Dermis microvascular lymphatic vessel endothelial cell (primary cell): ENCODE measurements around the gene FSTL4. TPM values are rescaled to one million over a fixed set of nuclear protein-coding genes. Genes with fewer than 3 reads are reported as not detected.

ENCODE experiments used
- DNase-seq, 2 donors: peaks; one replicate each; pipeline versions ENCODE4 v3.0.0 to v3.0.0-alpha.2; 2010; ENCODE audit warnings: low read depth in 2 of 2
- total RNA-seq: library from RNA; depleted of rRNA; stranded (reverse); fragments of >200 nt; gene quantifications from 2 replicates; pipeline ENCODE4 v1.2.1, GENCODE V29; 2014

Gene FSTL4
- total RNA-seq, 1 donor from 2014 or later: under 0.01 TPM

DNA sequence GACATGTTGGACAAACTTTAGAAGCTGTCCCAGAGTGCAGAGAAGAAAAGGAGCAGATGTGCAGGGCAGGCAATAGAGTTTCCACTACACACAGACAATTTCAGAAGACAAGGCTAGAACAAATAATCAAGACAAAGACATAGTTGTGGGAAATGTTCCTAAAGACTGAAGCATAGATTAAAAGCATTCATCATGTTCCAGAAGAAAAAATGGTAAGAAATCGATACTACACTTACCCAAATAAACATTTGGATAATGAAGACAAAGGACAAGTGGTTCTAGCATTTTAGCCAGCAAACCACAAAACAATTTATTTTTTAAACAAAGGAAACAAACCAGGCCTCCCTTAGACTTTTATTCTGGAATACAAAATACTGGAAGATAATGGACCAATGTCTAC, 97.9 kb downstream of the FSTL4 start:
- no peak for DNase-seq

DNA sequence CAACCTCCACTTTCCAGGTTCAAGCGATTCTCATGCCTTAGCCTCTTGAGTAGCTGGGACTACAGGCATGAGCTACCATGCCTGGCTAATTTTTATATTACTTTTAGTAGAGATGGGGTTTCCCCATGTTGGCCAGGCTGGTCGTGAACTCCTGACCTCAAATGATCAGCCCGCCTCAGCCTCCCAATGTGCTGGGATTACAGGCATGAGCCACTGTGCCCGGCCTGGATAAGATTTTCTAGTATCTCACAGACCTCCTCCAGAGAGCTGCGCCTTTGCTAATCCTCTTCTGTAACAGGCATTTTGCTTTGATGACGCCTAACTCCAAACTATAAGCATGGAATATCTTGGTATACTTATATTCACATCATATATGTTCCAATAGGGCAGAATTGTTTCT, 99.4 kb downstream of the FSTL4 start:
- no peak for DNase-seq

DNA sequence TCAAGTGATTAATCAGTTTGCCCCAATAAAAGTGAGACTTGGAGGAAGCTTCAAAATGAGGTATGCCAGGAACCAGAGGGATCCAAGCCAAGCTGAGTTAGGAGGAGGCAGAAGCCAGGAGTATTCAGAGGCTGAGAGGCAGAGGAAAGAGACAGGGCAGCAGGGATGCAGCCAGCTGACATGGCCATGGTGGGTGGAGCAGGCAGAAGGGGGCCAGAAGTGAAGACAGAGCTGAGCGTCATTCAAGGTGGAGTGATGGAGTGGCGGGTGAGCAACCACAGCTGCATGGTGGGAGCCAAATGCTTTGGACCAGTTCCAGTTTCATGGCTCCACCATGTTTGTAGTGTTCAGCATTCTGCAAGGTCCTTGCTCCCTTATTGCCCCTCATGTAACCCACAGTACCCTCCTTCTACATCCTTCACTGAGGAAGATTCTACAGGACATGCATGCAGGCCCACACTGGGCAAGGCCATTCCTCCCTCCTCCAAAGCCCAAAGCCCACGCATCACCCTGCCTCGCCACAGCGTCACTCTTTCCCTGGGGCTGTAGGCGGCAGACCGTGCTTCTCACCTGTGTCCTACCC, 100.6 kb downstream of the FSTL4 start:
- no peak for DNase-seq

DNA sequence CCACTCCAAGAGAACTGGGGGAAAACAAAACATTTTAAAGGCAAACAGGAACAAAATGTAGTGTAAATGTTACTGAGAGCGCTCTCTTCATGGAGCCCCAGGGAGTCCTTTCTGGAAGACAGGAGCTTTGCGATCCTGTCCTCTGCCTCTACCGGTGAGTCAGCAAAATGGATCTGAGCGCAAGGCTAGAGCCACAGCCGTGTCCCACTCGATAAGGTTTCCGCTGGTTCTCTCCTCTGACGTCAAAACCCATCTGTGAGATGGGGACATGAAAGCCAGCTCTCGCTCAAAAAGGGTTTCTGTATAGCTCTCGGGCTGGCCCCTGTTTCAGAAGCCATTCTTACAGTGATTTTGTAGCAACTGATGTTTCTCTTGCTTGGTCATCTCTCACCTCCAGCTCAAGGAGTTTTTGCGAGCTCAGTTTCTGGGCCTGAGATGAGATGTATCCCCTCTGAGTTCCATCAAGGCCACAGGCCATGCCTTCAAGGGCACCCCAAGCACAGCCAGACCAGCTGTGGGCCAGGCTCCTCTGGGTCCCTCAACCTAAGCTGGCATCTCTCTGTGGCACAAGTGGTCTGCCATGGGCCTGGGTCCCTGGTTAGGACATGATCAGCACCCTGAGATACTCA, 101.6 kb downstream of the FSTL4 start:
- DNase-seq: no peak

DNA sequence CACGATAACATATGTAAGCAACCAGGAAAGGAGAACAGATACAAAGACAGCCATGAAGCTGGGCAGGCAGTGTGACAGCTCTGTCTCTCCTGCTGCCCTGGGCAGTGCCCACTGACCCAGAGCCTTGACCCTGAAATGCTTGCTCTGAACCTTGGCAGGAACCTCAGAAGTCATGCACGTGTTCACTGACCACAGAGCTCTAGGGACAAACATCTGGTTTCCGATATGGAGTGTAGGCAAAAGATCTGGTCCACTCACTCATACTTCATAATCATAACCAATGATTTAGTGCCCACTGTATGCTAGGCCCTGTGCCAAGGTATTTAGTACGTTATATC, 102.6 kb downstream of the FSTL4 start:
- peak in 1 of 2 donors; percentile 14 for DNase-seq

DNA sequence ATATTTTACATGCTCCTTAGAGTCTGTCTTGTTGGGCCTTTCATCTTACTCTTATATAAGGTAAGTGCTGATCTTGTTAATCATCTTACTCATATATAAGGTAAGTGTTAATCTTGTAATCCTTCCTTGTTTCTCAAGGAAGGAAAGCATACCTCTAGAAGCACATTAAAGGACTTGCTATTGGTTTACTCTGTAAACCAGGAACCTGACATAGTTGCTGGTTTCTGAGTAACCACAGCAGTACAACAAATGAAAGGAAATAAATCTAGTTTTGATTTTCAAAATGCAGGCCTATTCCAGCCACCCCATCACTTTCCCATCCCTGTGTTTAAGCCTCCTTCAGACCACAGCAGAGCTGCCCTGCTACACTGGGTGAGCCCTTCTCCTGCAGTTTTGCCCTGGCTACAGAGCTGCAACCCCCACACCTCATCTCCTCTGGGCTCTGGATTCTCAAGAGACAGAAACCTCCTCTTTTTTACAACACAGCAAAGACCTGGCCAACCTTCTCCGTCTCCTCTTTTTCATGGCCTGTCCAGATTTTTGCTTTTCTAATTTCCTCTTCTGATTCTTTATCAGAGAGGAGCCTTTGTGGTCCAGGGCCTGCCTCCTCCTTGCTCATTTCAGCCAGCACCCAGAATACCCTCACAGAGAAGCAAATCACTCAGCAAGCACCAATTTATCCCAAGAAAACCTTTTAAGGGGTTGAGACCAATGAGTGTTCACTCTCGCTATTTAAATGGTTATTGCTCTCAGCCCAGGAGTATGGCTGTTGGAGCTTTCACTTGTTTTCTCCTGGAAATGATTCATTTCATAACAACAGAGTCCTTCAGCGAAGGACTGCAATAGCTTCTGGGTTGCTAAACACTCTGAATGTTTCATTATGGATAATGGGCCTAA, 103.2 kb downstream of the FSTL4 start:
- DNase-seq: peak in 1 of 2 donors; percentile 12

DNA sequence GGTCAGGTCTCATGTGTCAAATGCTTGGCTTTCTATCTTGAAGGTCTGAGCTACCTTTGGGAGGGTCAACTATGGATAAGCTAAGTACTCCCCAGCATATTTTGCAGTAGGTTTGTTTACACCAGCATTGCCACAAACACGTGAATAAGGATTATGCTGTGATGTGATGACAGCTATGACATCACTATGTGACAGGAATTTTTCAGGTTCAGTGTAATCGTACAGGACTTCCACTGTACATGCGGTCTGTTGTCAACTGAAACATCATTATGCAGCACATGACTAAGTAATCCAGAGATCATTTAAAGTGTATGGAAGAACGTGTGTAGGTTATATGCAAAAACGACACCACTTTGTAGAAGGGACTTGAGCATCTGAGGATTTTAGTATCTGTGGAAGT, 104.0 kb downstream of the FSTL4 start:
- DNase-seq: no peak

DNA sequence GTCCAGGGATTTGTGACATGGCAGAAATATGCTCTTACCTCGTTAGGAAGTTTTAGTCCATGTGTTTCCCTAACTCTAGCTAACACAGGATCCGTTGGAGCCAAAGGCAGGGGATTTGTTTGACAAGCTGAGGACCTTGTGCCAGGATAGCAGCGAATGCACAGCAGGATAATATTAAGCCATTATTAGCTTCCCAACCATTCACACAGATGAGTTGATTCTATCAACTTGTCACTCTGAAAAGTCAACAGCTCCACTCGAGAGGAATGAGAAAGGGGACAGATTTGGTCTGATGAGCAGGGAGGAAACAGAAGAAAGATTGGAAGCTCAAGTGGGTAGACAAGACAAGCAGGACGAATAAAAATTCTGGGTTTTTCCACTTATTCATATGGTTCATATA, 106.2 kb downstream of the FSTL4 start:
- no peak for DNase-seq

DNA sequence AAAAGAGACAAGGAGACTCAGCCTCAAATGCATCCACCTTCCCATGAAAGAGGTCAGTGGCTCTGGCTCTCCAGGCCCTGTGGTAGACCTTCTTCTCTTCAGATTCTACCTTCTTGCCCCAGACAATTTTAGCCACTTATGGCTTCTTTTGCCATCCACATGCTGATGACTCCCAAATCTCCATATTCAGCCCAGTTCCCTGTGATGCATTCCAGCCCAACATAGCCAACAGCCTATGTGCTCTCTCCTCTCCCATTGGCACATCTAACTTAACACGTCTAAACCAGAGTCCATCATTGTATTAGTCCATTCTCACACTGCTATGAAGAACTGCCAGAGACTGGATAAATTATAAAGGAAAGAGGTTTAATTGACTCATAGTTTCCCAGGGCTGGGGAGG, 108.8 kb downstream of the FSTL4 start:
- DNase-seq: no peak

DNA sequence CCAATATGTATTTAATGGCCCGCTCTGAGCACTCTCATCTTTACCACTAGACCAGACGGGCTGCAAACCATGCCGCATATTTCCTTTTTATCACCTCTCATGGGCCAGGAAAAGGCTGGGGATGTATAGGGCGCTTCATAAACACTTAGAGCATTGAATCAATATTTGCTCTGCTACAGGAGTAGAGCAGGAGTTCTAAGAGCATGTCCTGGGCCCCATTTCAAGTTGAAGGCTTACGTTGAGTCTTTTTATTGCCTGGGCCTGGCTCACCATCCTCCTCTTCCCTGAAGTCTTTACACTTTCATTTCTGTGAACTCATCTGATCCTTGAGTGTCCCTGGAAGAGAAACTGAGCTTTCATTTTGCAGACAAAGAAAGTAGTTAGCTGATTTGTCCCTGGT, 112.4 kb downstream of the FSTL4 start:
- no peak for DNase-seq

DNA sequence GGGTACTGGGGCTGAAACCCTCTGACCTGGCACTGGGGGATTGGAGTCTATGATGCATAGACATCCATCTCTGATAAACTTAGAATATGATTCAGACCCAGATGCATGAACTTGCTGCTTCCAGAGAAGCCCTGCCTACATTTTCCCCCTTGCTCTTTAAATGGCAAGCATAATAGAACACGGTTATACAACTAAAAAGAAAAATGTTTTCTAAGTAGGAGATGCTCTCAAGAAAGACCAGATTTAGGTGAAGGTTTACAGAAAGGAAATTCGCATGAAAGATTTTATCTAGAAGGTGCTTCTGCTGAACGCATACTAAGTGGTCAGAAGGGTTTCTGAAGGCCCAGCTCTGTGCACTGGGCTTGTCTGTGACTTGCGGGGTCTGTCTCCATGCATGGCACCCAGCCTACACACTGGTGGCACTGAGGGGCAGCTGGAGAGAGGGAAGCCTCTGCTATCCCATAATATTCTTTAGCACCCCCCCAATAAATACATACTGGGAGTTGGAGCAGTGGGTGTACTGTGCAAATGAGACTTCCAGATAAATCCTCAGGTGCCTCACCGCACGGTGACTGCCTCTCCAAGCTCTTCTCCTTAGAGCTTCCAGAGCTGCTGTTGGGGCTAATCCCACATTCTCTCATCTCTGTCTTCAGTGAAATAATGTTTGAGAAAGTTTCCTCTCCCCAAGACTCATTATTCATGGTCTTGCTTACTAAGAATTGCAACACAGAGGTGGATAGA, 114.6 kb downstream of the FSTL4 start:
- no peak for DNase-seq

DNA sequence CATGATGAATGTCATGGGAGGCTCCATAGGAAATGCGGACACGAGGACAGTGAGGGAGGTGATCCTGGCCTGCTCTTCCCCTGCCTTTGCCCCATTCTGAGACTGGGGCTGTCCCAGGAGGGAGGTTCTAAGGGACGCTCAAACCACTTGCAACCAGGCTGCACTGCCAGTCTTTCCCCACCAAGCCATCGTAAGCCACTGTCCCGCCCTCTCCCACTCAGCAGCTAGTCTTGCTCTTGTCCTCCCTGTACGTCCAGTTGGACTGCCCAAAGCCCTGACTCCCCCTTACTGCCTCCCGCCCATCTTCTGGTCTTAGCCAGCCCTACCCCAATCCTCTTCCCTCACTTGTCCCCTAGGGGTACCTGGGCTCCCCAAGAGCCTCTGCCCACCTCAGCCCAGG, 115.7 kb downstream of the FSTL4 start:
- no peak for DNase-seq

DNA sequence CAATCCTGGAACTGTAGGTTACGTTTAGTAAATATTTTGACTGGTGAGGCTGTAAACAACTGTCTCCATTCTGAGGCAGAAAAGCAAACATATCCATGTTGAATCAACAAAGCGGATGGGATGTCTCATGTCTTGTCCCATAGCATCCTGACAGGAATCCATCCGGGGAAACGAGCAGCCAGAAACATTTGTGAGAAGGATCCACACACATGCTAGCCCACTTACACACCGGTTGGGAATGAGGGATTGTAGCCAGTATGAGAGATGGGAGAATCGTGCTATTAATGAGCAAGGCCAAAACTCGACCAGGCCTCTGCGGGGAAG, 117.5 kb downstream of the FSTL4 start:
- no peak for DNase-seq

DNA sequence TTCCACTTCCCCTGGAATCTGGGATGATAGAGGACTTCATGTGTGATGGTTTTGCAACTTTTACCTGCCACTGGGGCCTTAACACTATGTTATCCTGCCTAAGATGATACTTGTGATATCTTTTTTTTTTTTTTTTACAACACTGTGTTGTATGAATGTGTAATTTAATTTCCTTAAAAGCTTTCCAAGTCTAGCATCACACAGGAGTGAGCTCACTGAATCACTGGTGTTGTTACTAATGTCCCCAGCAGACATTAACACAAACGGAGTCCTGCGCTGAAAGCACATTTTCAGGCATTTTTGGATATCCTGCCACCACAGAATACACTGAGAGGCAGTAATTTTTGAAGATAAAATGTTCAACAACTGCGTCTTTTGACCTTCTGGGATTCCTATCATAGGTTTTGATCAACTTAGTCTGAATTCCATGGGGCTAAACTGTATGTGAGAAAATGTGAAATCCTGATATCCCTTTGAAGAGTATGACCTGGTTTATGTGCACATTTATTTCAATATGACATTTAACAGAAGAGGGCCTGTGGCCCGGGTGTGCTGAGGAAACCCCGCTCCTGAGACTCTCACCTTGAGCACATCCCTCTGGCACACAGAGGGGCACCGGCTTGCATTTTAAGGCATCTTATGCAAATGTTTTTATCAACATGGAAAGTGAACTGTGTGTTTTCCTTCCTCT, 118.0 kb downstream of the FSTL4 start:
- no peak for DNase-seq

DNA sequence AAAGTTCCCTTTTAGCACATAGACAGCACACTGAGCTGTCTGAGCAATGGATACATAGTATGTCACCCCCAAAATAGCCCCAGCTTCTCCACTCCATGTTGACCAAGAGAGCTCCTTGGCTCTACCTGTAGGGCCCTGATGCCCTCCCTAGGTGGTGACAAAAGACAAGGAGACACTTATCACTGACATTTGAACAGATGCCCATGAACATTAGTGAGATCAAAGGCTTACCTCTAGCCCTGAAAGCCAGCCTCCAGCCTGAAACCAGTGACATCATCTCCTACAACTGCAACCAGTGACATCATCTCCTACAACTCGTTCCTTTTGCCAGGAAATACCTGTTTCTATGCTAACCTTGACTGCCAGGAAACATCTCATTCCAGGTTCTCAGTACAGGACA, 122.7 kb downstream of the FSTL4 start:
- DNase-seq: no peak

DNA sequence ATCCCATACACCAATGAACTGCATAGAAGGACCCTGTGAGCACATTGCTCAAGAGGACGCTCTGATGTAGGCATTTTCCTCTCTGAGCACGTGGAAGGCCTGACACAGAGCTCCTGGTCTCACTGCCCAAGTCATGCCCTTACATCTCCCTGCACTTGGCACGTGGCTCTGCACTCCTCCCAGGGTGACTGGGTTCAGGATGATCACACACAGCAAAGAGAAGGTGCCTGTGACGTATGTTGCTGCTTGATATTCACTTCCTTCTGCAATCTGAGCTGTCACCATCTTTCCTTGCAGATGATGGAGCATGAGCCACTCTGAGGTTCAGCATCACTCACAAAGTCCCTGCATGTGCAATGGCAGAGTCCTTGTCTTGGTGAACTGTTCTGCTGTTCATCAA, 125.2 kb downstream of the FSTL4 start:
- no peak for DNase-seq

DNA sequence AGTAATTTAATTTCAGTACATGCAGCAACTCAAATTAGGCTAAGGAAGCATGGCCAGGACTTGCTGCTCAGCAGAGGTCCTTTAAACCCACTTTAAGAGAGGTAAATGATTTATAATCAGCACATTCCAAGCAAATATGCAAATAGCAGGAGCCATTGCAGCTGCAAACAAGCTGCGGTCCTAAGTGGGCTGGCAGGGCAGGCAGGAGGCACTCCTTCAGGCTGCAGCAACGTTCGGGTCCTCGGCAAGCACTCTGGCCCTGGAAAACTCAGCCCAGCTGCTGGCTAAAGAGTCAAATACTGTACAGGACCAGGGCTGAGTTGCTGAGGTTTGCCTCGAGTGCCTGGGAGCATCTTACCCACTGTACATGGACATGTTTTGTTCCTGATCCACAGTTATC, 126.9 kb downstream of the FSTL4 start:
- DNase-seq: no peak

DNA sequence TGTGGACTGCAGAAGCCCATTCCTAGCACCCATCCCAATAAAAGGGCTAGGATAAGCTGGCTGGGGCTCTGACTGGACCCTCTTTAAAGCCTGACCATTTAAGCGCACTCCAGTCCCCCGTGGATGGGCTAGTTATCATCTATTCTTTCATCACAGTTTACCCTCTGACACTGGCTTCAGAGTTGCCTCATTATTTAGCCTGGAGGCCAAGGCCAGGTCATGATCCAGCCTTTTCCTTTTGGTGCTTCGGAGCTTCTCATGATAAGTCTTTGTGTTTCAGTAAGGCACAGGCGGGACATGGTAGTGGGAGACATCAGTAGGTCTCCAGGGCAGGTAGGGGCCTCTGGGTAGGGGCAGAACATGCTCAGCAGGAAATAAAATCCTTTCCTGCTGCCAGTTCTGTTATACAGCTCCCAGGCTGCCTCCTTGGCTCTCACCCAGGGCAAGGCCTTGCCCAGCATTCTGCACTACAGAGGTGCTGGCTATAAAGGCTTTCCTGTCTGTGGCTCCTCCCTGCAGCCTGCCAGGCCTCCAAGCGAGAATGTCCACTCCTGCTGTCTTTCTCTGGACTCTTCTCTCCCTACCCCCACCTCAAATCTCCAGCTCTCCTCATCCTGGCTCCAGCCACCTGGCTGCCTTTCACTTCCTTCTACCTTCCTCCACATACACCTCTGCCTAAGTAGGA, 128.8 kb downstream of the FSTL4 start:
- DNase-seq: peak in 1 of 2 donors; percentile 31

DNA sequence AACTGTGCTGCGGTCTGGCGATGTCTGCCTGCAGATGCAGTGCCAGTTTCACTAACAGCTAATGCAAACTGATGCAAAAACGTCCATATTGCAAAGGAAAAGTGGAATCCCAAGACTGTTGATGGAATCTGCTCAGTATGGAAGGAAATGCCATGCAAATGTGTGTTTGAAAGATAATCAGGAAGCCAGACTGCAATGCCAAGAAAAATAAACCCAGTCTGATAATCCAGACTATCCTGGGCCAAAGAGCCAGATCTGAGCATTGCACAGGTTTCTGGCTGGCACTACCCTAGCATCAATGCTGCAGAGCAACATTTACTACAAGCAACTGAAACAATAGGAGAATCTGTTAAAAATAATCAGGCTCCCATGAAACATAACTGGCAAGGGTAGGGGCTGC, 130.3 kb downstream of the FSTL4 start:
- DNase-seq: peak; percentile 71 to 83

DNA sequence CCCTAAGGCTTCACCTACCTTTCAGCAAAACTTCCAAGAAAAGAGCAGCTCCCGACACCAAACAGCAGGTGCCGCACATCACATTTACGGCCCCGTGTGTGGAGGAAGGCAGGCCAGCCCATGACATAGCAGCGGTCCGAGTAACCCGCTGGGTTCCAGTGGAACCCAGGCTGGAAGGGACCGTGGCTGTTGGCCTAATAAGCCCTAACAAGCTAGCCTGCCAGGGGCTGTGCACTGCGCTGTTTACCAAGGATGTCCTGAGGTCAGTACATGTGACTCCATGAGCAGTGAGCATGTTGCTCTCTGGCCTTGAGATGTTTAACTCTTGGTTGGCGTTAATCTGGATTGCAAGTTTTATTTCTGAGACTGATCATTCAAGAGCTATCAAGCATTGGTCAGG, 131.5 kb downstream of the FSTL4 start:
- DNase-seq: peak in 1 of 2 donors; percentile 12

DNA sequence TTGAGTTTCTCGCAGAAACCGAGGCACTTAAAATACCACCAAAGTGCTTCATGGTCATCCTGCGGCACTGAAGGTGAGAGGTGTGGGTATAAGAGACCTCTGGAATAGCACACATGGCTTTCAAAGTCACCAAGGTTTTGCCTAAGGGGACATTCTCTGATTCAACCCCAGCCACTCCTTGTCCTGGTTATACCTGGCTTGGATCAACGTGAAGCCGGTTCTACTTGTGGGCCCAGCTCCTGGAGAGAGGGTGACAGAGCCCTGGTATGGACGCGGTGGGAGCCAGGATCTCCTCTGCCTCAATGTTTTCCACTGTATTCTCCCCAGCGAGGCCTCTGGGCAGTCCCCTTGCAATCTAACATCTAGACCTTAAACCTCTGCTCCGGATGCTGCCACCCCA, 132.0 kb downstream of the FSTL4 start:
- DNase-seq: no peak
